Activated CD4-positive, alpha-beta T cell treated with anti-CD3 and anti-CD28 coated beads, Interleukin-2, amount 50 U/mL, for 24 hours (primary cell): ENCODE results near the gene HOXC9.

ENCODE experiments used
- DNase-seq, 2 donors: peaks; one replicate each; pipeline ENCODE4 v3.0.0-alpha.2; 2020; ENCODE audit warnings: low read depth in 1 of 2, low spot score in 1 of 2

HOXC9 gene

GRCh38 chr12:54051026-54051842 lies 51.3 kb downstream of the HOXC9 start:
- no peak for DNase-seq

- DNase-seq = no peak
These were observed 52.0 kb downstream of the HOXC9 start for GRCh38 chr12:54051874-54052437.

GRCh38 chr12:54052438-54053002 lies 52.6 kb downstream of the HOXC9 start:
- DNase-seq = no peak
